CD14-positive monocyte (primary cell): ENCODE data around the gene ETS1. TPM values are rescaled to one million over a fixed set of nuclear protein-coding genes. Genes with fewer than 3 reads are reported as not detected.

Experiments used
- DNase-seq, 3 donors: peaks; one replicate each; pipeline ENCODE4 v3.0.0-alpha.2; 2011 to 2022
- H2AFZ ChIP-seq: 2 replicates; pipeline ENCODE4 v1.6.0; 2012; ENCODE audit warnings: mild to moderate bottlenecking, low read depth, low read length, inconsistent platforms; ENCODE audit not compliant: insufficient read depth, poor library complexity, severe bottlenecking
- H3K27ac ChIP-seq, 2 donors: 1 replicate in 1 of 2; 2 replicates in 1 of 2; pipeline ENCODE4 v1.5.1; 2012 to 2013; ENCODE audit warnings: low read length in 2 of 2, control low read depth in 1 of 2, inconsistent platforms in 1 of 2, low read depth in 1 of 2, mild to moderate bottlenecking in 1 of 2
- H3K27me3 ChIP-seq, 2 donors: one replicate each; pipeline versions ENCODE4 v1.6.0 to v1.6.1; 2011 to 2013; ENCODE audit warnings: low read length in 2 of 2; ENCODE audit not compliant: control insufficient read depth in 2 of 2, insufficient read depth in 2 of 2
- H3K36me3 ChIP-seq, 2 donors: replicated peaks in 1 of 2; 1 replicate in 1 of 2; 2 replicates in 1 of 2; pipeline versions ENCODE4 v1.5.1 to v1.6.1; 2012 to 2013; ENCODE audit warnings: low read length in 2 of 2, control low read depth in 1 of 2, inconsistent platforms in 1 of 2, mild to moderate bottlenecking in 1 of 2; ENCODE audit not compliant: insufficient read depth in 2 of 2, control insufficient read depth in 1 of 2
- H3K4me1 ChIP-seq, 2 donors: 1 replicate in 1 of 2; 2 replicates in 1 of 2; pipeline versions ENCODE4 v1.5.1 to v1.6.1; 2012 to 2013; ENCODE audit warnings: low read length in 2 of 2, control low read depth in 1 of 2, inconsistent platforms in 1 of 2, mild to moderate bottlenecking in 1 of 2, moderate library complexity in 1 of 2; ENCODE audit not compliant: insufficient read depth in 2 of 2, control insufficient read depth in 1 of 2
- H3K4me2 ChIP-seq: replicated peaks from 2 replicates; pipeline ENCODE3; 2012; ENCODE audit warnings: low read length, moderate library complexity, mild to moderate bottlenecking; ENCODE audit not compliant: poor library complexity, severe bottlenecking; ENCODE audit errors: extremely low read depth
- H3K4me3 ChIP-seq, 3 experiments: fragments of 200-600 bp in 1 of 3; sonication (generic) in 1 of 3; replicated peaks in 1 of 3; 1 replicate in 2 of 3; 2 replicates in 1 of 3; pipeline ENCODE4 v1.5.1; 2011 to 2013; ENCODE audit warnings: low read length in 3 of 3, mild to moderate bottlenecking in 3 of 3, control low read depth in 2 of 3, low read depth in 2 of 3, inconsistent platforms in 1 of 3, moderate library complexity in 1 of 3
- H3K79me2 ChIP-seq: 2 replicates; pipeline ENCODE4 v1.6.0; 2012; ENCODE audit warnings: mild to moderate bottlenecking, control low read depth, inconsistent platforms, low read length, moderate library complexity; ENCODE audit not compliant: insufficient read depth
- H3K9ac ChIP-seq: 2 replicates; pipeline ENCODE4 v1.6.0; 2017; ENCODE audit warnings: low read length, mild to moderate bottlenecking; ENCODE audit not compliant: insufficient read depth, poor library complexity, severe bottlenecking
- H3K9me3 ChIP-seq, 2 donors: replicated peaks in 1 of 2; 1 replicate in 1 of 2; 2 replicates in 1 of 2; pipeline versions ENCODE4 v1.5.1 to v1.6.1; 2012 to 2013; ENCODE audit warnings: low read length in 2 of 2, control low read depth in 1 of 2; ENCODE audit not compliant: control insufficient read depth in 1 of 2, insufficient read depth in 1 of 2
- H4K20me1 ChIP-seq: 2 replicates; pipeline ENCODE4 v1.6.0; 2012; ENCODE audit warnings: mild to moderate bottlenecking, low read length, control low read depth, moderate library complexity; ENCODE audit not compliant: insufficient read depth
- H3K27ac Mint-ChIP-seq, 7 donors: one replicate each; pipeline ENCODE4 v1.8.0; 2020; ENCODE audit warnings: mild to moderate bottlenecking in 7 of 7, mixed read lengths in 7 of 7, moderate library complexity in 6 of 7, inconsistent platforms in 2 of 7
- H3K27me3 Mint-ChIP-seq, 3 donors: one replicate each; pipeline ENCODE4 v1.8.0; 2021 to 2022; ENCODE audit warnings: low read depth in 3 of 3, mild to moderate bottlenecking in 3 of 3, mixed read lengths in 3 of 3, moderate library complexity in 3 of 3, inconsistent platforms in 1 of 3
- H3K36me3 Mint-ChIP-seq, 2 donors: one replicate each; pipeline ENCODE4 v1.8.0; 2020; ENCODE audit warnings: mixed read lengths in 2 of 2, inconsistent platforms in 1 of 2, mild to moderate bottlenecking in 1 of 2
- H3K4me1 Mint-ChIP-seq: one replicate; pipeline ENCODE4 v1.8.0; 2020; ENCODE audit warnings: mild to moderate bottlenecking, mixed read lengths
- H3K4me3 Mint-ChIP-seq, 2 donors: one replicate each; pipeline ENCODE4 v1.8.0; 2020; ENCODE audit warnings: mild to moderate bottlenecking in 2 of 2, mixed read lengths in 2 of 2, moderate library complexity in 1 of 2
- H3K9me3 Mint-ChIP-seq, 7 donors: one replicate each; pipeline ENCODE4 v1.8.0; 2020 to 2022; ENCODE audit warnings: mixed read lengths in 7 of 7, mild to moderate bottlenecking in 6 of 7, moderate library complexity in 6 of 7, inconsistent platforms in 2 of 7
- WGBS: methylation state at CpG from one replicate; pipeline ENCODE4 v1.1.5; 2013; ENCODE audit warnings: missing lambda C conversion rate; ENCODE audit not compliant: insufficient coverage; 5-methylcytosine and 5-hydroxymethylcytosine counted together
- intact Hi-C, 2 donors: fragments of 100-400 bp; cut with micrococcal nuclease; formaldehyde crosslinking; loops; one replicate each; pipeline versions ENCODE4 v1.15.0 to v1.15.1; 2023
- polyA plus RNA-seq, 3 donors: library from polyadenylated mRNA; depleted of rRNA in 1 of 3; unstranded in 2 of 3; stranded (reverse) in 1 of 3; fragments of 300-500 nt in 2 of 3; fragments of >200 nt in 1 of 3; fragmentation: Illumina TruSeq in 2 of 3; gene quantifications; 1 replicate in 2 of 3; 2 replicates in 1 of 3; pipeline ENCODE4 v1.2.3, GENCODE V29; 2012 to 2021
- TF ChIP-seq, protein P1 (sequence below): fragments of 200-600 bp; IDR thresholded peaks from one replicate; pipeline ENCODE4 v1.8.0; 2022; ENCODE audit warnings: antibody characterized with exemption, mild to moderate bottlenecking

ETS1 gene
- polyA plus RNA-seq, 3 donors = 0.67 to 1.6 (median 1.6) TPM

DNA sequence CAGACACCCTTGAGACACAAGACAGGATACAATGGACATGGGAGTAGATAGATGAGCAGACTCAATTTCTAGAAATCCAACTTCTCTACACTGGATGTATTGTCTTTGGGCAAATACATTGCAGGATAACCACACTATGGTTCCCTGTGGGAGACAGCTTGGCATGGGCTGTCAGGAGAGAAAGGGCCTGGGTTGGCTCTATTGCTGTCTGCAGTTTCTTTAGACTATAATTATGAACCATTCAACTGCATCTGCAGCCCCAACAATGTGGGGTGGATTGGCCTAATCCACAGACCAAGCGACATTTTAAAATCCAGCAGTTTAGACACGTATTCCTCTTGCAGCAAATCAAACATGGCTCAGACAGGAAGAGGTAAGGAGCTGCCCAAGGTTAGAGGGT, 60.3 kb downstream of the ETS1 start:
- no peak overlapping the region for H2AFZ ChIP-seq
- H3K9ac ChIP-seq = no peak overlapping the region
- no peak overlapping the region for H3K4me3 ChIP-seq
- Mint-ChIP-seq H3K36me3 (no peaks in the 10 kb centered on the region), H3K9me3 (peaks cover 0 to 2% (median 0%) of the 10 kb centered on the region in 7 donors), H3K27me3 (peaks cover 0 to 5% (median 3%) of the 10 kb centered on the region in 3 donors), H3K4me1 (peaks cover 25% of the 10 kb centered on the region), H3K4me3 (no peak overlapping the region), H3K27ac (no peak overlapping the region)
- no peak overlapping the region for H3K4me2 ChIP-seq
- no peaks in the 10 kb centered on the region for H3K27me3 ChIP-seq
- H4K20me1 ChIP-seq = no peaks in the 10 kb centered on the region
- no peaks in the 10 kb centered on the region for H3K36me3 ChIP-seq
- H3K4me1 ChIP-seq = peaks cover 13 to 21% of the 10 kb centered on the region in 2 donors
- intact Hi-C loops = no loop called here
- WGBS = 89% methylated on average over 1 of the region's 2 CpGs
- TF ChIP-seq, protein P1, sequence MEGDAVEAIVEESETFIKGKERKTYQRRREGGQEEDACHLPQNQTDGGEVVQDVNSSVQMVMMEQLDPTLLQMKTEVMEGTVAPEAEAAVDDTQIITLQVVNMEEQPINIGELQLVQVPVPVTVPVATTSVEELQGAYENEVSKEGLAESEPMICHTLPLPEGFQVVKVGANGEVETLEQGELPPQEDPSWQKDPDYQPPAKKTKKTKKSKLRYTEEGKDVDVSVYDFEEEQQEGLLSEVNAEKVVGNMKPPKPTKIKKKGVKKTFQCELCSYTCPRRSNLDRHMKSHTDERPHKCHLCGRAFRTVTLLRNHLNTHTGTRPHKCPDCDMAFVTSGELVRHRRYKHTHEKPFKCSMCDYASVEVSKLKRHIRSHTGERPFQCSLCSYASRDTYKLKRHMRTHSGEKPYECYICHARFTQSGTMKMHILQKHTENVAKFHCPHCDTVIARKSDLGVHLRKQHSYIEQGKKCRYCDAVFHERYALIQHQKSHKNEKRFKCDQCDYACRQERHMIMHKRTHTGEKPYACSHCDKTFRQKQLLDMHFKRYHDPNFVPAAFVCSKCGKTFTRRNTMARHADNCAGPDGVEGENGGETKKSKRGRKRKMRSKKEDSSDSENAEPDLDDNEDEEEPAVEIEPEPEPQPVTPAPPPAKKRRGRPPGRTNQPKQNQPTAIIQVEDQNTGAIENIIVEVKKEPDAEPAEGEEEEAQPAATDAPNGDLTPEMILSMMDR = no peak
- H3K79me2 ChIP-seq = no peaks in the 10 kb centered on the region
- no peak overlapping the region for H3K27ac ChIP-seq
- DNase-seq = no peak
- no peaks in the 10 kb centered on the region for H3K9me3 ChIP-seq

DNA sequence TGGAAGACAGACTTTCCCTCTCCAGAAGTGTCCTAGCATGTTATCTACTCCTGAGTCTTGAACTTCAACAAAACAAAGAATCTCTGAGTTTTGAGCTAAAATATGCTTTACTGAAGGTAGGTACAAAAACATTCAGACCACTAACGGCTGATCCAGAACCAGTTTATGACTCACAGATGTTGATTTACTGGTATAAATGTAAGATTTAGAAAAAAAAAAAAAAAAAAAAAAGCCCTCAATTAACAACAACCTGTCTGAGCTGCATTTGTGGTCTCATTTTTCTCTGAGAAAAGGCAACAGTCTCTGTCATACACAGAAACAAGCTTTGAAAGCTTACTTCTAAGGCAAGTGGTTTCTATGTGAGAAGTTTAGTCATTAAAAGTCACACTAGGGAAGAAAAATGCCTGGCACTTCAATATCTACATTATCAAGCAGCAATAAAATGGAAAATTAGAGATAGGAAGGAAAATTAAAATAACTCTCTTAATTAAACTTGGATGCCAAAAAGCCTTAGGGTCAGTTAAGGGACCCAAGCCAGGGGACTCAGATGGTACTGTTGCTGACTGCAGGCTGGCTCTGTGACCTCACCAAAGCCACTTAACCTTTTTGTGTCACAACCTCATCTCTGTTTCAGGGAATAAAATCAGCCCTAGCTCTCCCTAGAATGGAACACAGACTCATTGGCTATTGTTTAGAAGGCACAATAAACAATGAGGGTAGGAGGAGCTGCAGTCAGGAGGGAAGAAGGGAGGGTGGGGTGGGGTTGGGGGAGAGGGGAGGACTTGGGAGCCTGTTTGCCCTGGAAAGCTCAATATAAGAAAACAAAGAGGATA, 61.7 kb downstream of the ETS1 start:
- WGBS = no CpG with 5 or more reads among the region's 1 CpG

More for the DNA sequence above, 61.7 kb downstream of the ETS1 start:
- no peak overlapping the region for H3K27ac Mint-ChIP-seq
- no peak overlapping the region for H3K4me3 ChIP-seq
- H3K4me3 Mint-ChIP-seq = no peak overlapping the region
- H3K4me1 ChIP-seq = peaks cover 21 to 29% of the 10 kb centered on the region in 2 donors
- TF ChIP-seq, protein P1 = no peak
- H3K27me3 ChIP-seq = peaks cover 0 to 10% of the 10 kb centered on the region in 2 donors
- H3K9me3 ChIP-seq = no peaks in the 10 kb centered on the region
- H3K36me3 Mint-ChIP-seq = no peaks in the 10 kb centered on the region
- intact Hi-C loops = no loop called here
- no peaks in the 10 kb centered on the region for H3K36me3 ChIP-seq
- DNase-seq = no peak
- no peak overlapping the region for H3K4me2 ChIP-seq
- H3K79me2 ChIP-seq = peaks cover 4% of the 10 kb centered on the region
- no peak overlapping the region for H3K9ac ChIP-seq
- no peak overlapping the region for H3K27ac ChIP-seq
- H4K20me1 ChIP-seq = no peaks in the 10 kb centered on the region
- H3K4me1 Mint-ChIP-seq = peaks cover 38% of the 10 kb centered on the region
- H3K9me3 Mint-ChIP-seq = peaks cover 0 to 2% (median 0%) of the 10 kb centered on the region in 7 donors
- peaks cover 12 to 16% (median 15%) of the 10 kb centered on the region in 3 donors for H3K27me3 Mint-ChIP-seq
- H2AFZ ChIP-seq = no peak overlapping the region
